Right lung (tissue), 10 donors: ENCODE measurements around the gene ACTC1. TPM values are rescaled to one million over a fixed set of nuclear protein-coding genes. Genes with fewer than 3 reads are reported as not detected.
"Not testable (repeated sequence)": the region's sequence is repeated elsewhere in the genome, so short reads cannot be mapped to it uniquely, and the experiment has no call there.

ENCODE experiments used
- DNase-seq, 2 donors: peaks; one replicate each; pipeline ENCODE4 v3.0.0-alpha.2; 2013
- long read RNA-seq, 8 donors: transcript quantifications; one replicate each; lab custom pipeline, GENCODE V29; 2026
- polyA plus RNA-seq, 5 donors: library from polyadenylated mRNA; unstranded; fragments of 120-200 nt; gene quantifications; one replicate each; pipeline versions ENCODE4 v1.2.1 to v1.2.3, GENCODE V29; 2013; ENCODE audit warnings: inconsistent platforms in 1 of 5, low replicate concordance in 1 of 5; ENCODE audit not compliant: insufficient read length in 5 of 5, insufficient read depth in 1 of 5

ACTC1 gene
- 100 to 1,000 TPM in 1 of 5 donors, 10 to 100 TPM in 1, 1 to 10 TPM in 3; 1.3 to 342 (median 4.0) TPM for polyA plus RNA-seq
- long read RNA-seq, donor 1: 0 reads
- long read RNA-seq, donor 2, partial matches to known transcripts: 0 of 1 reads
- long read RNA-seq, donor 2, other reads (novel, unspliced or antisense): 0 of 1 reads
- long read RNA-seq, donor 3, transcript ACTC1-201 (7 exons, 3,694 nt): major isoform, 8 of 8 reads
- long read RNA-seq, donor 3, partial matches to known transcripts: 0 of 8 reads
- long read RNA-seq, donor 3, other reads (novel, unspliced or antisense): 0 of 8 reads
- long read RNA-seq, donor 4: 0 reads
- long read RNA-seq, donor 5, transcript ACTC1-201 (7 exons, 3,694 nt): major isoform, 6 of 6 reads
- long read RNA-seq, donor 5, partial matches to known transcripts: 0 of 6 reads
- long read RNA-seq, donor 5, other reads (novel, unspliced or antisense): 0 of 6 reads
- long read RNA-seq, donor 6, partial matches to known transcripts: 0 of 4 reads
- long read RNA-seq, donor 6, other reads (novel, unspliced or antisense): 0 of 4 reads
- long read RNA-seq, donor 7, transcript ACTC1-201 (7 exons, 3,694 nt): major isoform, 7 of 19 reads
- long read RNA-seq, donor 7, partial matches to known transcripts: 12 of 19 reads
- long read RNA-seq, donor 7, other reads (novel, unspliced or antisense): 0 of 19 reads
- long read RNA-seq, donor 8: 0 reads

DNA sequence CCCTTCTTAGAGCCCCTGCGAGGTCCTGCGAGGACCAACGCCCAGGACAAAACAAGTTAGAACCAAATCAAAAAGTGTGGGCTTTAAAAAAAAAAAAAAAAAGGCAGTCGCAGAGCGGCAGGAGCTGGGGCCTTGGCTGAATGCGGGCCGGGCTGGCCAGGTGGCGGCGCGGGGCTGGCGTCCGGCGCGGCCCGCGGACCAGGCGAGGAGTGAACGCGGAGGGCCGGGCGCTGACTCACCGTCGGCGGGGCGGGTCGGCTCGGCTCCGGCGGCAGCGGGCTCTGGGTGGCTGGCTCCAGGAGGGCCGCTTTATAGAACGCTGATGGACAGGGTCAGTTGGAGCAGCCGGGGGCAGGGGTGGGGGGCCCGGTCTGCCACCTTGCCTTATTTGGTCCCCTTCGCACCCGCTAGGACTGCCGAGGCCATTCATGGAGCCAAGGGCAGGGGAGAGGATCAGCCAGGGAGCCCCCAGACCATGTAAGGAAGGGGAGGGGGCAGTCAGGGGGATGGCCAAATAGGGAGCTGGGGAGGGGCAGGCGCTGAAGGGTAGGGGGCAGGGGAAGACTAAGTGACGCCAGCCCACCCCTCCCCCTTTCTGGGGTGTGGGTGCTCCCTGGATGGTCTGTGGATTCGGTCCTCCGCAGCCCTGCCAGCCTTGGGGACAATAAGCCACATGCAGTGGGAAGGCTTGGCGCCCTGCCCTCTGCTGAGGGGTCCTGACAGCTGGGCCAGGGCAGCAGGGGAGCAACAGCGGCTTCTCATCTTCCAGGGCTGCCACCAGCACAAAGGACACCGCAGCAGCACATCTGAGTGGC lies at the start of gene ACTC1:
TSS of gene ACTC1 (minus strand) at position 283 of the 815 bp plus-strand sequence. CDS start 741 bp downstream, outside the sequence.
- no peak for DNase-seq

DNA sequence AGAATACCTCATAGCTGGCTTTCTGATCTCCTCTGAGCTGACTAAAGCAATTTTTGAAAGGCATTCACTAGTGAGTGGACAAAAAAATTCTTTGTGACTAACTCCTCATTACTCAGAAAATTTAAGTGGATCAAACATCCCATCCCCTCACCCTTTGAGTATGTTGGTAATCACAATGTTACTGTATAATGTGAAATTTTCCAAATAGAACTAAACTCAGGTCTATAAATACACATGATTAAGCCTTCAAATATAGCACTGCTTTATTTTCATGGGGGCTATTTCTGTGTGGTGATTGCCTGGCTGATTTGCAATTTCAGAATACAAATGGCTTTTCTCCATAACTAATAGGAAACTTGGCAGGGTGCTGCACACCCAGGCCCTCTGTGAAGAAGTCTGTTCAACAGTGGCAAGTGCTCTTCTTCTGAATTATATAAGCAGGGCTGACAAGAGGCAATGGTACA lies 45.9 kb upstream of the ACTC1 start:
- no peak for DNase-seq

DNA sequence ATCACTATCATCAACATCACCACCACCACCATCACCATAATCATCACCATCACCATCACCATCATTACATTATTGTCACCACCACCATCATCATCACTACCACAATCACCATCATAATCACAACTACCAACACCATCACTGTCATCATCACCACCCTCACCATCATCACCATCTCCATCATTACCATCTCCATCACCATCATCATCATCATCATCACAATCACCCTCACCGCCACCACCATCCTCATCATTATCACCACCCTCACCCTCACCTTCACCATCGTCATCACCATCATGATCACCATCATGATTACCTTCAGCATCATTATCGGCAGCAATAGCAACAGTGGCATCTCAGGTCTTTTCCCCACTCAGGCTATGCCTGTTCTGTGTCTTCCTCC lies 42.9 kb upstream of the ACTC1 start:
- no peak for DNase-seq

DNA sequence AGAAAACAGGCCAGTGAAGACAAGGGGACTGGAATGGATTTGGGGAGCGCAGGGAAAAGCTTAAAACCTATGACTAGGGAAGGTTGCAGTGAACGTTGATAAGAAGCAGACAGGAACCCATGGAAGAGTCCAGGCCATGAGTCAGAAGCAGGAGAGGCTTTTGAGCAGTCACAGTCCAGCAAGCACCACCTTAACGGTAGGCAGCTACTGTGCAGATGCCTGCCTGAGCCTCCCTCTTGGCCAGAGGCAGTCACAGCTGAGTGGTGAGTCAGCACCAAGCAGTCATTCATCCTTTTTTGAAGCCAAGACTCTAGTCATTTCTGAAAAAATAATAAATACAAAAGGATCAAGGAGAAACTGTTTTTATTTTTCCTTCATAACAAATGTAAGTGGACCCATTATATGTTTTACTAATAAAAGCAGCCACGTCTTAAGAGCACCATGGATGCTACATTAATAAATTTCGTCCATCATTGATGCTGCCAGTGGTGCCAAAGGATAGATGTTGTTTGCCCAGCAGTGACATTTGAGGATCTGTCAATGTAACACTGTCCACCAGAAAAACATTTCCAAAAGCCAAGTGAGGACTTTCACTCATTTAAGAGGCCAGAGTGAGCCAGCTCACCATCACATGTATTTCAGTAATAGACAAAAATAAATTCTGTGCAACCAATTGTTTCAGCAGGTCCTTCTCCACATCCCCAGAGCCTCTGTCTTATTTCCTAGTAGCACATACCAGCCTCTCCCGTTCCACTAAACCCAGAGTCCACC lies 42.1 kb upstream of the ACTC1 start:
- no peak for DNase-seq

DNA sequence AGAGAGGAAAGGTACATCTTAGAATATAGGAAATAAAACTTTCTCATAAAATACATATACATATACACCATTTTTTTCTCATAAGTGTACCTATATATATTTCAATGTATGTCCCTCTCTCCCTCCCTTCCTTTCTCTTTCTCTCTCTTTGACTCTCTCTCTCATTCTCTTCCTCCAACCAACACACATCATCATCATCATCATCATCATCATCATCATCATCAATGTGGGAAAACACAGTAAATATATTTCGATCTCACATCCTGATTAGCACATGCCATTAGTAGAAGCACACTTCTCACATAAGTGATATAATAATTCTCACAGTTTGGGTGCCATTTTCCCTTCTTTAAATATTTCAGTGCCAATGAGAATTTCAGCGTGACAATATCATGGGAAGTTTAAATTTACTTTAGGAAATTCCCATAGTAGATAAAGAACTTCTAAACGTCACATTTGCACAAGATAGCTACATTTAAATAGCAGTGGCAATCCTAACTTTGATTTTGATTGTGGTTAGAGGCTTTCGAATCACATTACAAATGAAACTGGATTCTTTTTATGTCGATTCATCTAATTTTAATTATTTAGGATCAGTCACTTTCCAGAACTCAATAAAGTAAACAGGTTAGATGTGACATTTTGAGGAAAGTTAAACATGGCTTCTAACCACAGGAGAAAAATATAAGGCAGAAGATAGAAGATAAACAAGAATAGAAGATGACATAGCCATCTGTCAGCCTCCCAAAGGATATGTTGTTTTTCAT lies 33.0 kb upstream of the ACTC1 start:
- no peak for DNase-seq

DNA sequence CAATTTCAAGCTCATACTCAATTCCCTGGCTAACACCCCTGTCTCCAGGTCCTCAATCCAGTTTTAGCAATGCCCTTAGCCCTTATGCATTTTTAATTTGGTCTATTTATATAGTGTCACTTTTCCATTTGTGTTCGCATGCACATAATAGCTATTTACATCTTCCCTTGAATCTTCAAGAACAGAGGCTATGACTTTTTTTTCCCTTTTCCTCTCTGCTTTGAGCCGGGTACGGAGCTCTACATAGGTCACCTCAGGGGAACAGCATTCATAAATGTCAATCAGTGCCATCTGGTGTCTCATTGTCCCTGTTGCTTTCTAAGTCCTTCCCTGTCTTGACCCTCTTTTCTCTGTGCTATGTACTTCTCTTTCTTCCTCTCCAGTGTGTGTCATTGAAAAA lies 26.5 kb upstream of the ACTC1 start:
- DNase-seq: no peak

DNA sequence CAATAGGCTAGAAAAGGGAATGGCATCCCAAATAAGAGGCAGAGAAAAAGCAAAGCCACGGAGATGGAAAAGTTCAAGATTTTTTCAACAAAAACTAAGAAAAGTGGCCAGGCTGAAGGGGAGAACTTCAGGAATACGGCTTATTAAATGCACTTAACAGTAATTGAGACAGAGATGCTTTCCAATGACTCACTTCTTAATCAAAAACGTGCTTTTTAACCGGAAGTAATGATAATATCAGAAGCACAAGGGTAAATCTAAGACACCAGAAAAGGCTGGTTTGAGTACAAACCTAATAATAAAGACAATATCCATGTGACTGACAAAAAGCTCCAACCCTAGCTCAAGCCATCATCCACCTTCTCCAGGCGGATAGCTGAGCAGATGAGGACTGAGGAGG lies 24.8 kb upstream of the ACTC1 start:
- DNase-seq: no peak

DNA sequence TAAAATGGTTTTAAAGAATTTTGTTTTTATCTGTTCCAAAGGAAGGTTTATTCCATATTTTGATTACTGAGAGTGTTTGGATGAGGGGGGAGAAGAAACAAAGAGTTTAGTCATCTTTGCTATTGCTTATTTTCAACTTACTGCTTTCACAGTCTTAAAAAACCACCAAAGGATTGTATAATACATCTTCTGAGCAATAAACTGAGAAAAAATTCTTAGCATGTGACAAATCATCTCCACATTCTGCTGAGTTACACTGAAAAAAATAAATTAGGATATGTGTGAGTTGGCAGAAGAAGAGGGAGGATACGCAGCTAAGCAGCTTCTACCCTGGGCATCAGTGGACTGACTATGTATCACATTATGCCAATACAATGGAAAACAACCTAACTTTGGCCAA lies 23.2 kb upstream of the ACTC1 start:
- DNase-seq: no peak

DNA sequence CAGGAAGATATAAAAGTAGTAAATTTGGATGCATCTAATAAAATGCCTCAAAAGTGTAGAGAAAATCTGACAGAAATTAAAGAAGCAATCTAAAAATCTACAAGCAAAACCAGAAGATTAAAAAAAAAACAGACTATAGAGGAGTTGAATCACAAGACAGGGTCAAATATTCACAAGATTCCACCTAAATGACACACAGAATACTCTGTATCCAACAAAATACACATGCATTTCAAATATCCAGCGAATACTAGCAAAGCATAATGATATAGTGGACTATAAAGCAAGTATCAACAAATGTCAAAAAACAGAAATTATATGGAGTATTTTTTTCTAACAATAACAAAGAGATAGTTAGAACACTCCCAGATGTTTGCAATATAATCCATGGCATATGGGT lies 20.5 kb upstream of the ACTC1 start:
- no peak for DNase-seq

DNA sequence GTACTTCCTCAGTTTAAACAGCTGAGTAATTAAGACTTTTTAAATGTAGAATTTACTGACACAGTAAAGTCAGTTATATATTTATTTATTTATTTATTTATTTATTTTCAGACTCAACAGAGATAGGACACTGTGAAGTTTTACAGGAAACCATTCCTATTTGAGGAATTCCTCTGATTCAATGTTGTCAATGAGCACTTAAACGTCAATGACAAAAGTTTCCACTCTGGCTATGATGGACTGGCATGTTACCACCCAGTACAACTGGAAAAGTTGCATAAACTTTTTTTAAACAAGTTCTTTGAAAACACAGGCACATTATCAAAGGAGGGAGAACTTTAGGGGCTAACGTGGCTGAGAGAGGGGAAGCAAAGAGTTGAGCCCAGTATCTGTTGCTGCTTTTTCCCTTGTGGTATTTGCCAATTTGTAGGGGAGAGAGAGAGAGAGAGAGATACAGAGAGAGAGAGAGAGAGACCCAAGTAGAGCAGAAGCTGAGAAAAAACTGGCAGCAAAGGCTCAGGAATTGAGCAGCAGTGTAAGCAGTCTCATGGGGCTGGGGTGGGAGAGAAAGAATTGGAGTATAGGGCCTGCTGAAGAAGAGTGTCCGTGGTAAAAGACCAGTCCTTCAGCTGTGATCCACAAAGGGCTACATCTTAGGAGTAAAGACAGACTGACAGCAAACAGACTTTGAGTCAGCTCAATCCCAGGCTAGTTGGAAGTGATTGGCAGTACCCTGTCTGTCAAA lies 18.3 kb upstream of the ACTC1 start:
- no peak for DNase-seq

DNA sequence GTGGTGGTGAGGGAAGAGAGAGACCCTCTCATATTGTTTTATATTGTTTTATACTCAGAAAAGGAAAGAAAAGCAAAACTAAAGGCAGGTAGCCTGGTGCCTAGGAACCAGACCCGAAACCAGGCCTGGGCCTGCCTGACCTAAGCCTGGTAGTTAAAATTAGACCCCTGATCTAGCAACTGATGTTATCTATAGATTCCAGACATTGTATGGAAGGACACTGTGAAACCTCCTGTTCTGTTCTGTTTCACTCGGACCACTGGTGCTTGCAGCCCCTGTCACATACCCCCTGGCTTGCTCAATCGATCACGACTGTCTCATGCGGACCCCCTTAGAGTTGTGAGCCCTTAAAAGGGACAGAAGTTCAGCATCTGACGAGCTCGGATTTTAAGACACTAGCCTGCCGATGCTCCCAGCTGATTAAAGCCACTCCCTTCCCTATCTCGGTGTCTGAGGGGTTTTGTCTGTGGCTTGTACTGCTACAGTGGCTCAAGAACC lies 17.6 kb upstream of the ACTC1 start:
- DNase-seq: not testable (repeated sequence)

DNA sequence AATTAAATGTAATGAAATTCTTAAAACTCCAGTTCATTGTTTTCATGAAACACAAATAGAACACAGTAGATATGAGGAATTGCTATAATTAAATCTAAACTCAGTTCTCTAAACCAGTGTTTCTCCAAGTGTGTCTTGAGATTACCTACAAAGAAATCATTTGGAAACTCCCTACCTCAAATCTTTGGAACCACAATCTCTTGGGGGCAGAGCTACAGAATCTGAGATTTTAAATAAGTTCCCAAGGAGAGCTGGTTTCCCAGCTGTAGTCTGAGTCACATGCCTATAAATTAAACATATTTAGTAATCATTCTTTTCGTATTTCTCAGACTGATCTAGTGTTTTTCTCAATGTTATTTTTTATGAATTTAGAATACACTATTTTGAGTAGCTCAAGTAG lies 17.0 kb upstream of the ACTC1 start:
- no peak for DNase-seq

DNA sequence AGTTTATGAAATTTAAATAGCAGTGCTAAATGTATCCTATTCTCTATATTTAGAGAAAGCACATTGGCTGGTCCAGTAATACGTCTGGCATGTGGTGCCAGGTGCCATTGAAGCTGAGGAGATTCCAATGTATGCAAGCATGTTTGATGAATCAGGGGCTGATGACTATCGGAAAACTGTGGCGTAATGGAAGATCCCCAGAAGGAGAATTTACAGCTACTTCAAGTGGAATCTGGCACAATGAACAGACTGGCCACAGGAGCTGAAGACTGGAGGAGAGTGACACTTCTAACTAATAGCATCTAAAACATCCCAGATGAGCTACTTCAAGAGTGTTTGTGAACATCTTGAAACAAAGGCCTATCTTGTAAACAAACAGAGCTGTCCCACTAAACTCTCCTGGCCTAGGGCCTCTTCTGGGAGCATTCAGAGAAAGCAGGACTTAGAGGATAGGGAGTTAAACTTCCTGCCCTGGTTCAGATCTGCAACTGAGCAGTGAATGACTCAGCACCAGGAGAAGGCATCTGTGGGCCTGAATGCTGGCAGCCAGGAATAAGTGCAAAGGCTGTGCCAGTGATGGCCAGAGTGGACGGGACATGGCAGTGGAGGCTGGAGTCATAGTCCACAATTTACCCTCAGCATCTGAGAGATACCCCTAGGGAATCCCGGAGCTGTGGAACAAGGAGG lies 15.2 kb upstream of the ACTC1 start:
- no peak for DNase-seq

DNA sequence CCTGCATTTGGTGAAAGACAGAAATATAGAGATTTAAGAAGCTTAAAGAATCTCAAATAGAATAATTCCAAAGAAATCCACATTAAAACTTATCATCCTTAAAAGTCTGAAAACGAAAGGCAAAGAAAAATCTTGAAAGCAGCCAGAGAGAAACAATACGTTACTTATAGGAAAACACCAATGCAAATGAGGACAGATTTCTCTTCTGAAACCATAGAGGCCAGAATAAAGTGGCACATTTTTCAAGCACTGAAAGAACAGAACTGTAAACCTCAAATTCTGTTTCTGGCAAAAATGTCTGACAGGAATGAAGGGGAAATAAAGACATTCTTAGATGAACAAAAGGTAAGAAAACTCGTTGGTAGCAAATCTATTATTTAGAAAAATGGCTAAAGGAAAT lies 13.8 kb upstream of the ACTC1 start:
- DNase-seq: no peak

DNA sequence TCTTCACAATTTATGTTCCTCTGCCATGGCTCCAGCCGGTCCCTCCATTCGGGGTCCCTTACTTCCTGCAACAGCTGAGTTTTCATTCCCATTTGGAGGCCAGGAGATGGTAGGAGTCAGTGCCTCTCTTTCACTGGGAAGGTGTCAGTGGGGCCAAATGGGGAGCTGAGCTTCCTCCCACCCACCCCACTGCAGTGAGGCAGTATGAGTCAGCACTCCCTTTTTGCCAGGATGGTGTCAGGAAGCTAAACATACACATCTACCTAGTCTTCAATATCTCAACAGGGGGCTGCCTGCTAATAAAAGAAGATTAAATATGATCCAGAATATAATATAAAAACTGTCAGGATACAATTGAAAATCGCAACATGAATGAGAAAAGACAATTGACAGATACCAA lies 12.7 kb upstream of the ACTC1 start:
- no peak for DNase-seq

DNA sequence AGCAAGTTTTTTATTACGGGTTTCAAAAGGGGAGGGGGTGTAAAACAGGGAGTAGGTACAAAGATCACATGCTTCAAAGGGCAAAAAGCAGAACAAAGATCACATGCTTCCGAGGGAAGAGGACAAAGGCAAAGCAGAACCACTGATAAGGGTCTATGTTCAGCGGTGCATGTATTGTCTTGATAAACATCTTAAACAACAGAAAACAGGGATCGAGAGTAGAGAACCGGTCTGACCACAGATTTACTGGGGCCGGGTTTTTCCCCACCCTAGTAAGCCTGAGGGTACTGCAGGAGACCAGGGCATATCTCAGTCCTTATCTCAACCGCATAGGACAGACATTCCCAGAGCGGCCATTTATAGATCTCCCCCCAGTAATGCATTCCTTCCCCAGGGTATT lies 11.9 kb upstream of the ACTC1 start:
- not testable (repeated sequence) for DNase-seq

DNA sequence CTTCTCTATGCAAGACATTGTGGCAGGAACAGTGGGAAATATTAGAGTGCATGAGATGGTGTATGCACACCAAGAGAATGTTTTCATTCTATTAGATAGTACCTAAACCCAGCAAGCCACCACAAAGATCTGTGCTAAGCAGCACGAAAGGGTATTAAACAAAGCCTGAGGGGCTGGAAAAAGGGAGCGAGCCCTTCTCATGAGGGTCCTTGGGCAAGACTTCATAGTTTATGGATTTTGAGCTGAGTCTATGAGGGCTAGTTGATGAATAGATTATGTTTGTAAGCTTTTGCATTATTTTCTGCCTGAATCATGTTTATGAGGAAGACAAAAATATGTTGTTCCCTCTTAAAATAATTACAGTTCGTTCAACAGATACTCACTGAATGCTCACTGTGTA lies 9.4 kb upstream of the ACTC1 start:
- DNase-seq: no peak

DNA sequence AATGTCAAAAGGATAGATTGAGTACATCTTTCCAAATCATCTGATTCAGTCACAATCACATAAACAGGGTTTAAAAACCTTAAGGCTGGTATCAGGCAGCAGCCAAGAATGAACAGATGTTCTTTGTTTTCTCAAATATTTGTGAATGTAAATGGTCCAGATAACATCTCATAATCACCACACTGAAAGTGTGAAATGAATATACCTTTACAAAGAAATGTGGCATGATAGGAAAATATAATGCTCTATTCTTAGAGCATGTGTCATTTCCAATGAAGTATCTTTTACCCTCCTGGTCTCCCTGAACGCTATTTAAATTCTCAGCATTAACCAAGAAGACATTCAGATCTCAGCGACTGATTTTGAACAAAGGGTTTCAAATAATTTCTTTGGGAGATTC lies 8.8 kb upstream of the ACTC1 start:
- no peak for DNase-seq
